Fibroblast of lung (primary cell): ENCODE data around the gene PDIA5. TPM values are rescaled to one million over a fixed set of nuclear protein-coding genes. Genes with fewer than 3 reads are reported as not detected.

Experiments used
- DNase-seq, 2 donors: peaks; one replicate each; pipeline versions ENCODE4 v3.0.0 to v3.0.0-alpha.2; 2010; ENCODE audit warnings: low read depth in 2 of 2
- H2AFZ ChIP-seq: 2 replicates; pipeline ENCODE4 v1.5.1; 2012; ENCODE audit warnings: low read length, control low read depth, inconsistent platforms
- H3K27ac ChIP-seq: 2 replicates; pipeline ENCODE4 v1.5.1; 2011; ENCODE audit warnings: low read length, control low read depth; ENCODE audit not compliant: insufficient read depth
- H3K27me3 ChIP-seq: 2 replicates; pipeline ENCODE4 v1.5.1; 2011; ENCODE audit warnings: mild to moderate bottlenecking, low read length; ENCODE audit not compliant: control insufficient read depth, insufficient read depth
- H3K36me3 ChIP-seq: 2 replicates; pipeline ENCODE4 v1.5.1; 2011; ENCODE audit warnings: low read length; ENCODE audit not compliant: control insufficient read depth, insufficient read depth
- H3K4me1 ChIP-seq: 2 replicates; pipeline ENCODE4 v1.5.1; 2011; ENCODE audit warnings: low read length; ENCODE audit not compliant: control insufficient read depth, insufficient read depth; ENCODE audit errors: extremely low read depth
- H3K4me2 ChIP-seq: 2 replicates; pipeline ENCODE4 v1.5.1; 2011; ENCODE audit warnings: low read length, control low read depth; ENCODE audit not compliant: insufficient read depth; ENCODE audit errors: extremely low read depth
- H3K4me3 ChIP-seq, 4 experiments: fragments of 200-600 bp in 1 of 4; sonication (generic) in 1 of 4; replicated peaks in 1 of 4; 2 replicates each; pipeline ENCODE4 v1.5.1; 2011 to 2016; ENCODE audit warnings: low read length in 4 of 4, low read depth in 3 of 4, mild to moderate bottlenecking in 3 of 4, control low read depth in 2 of 4, inconsistent platforms in 1 of 4, mixed read lengths in 1 of 4; ENCODE audit not compliant: insufficient read depth in 1 of 4; ENCODE audit errors: control extremely low read depth in 1 of 4
- H3K79me2 ChIP-seq: 2 replicates; pipeline ENCODE4 v1.5.1; 2012; ENCODE audit warnings: mild to moderate bottlenecking, low read length, inconsistent platforms; ENCODE audit not compliant: control insufficient read depth, insufficient read depth
- H3K9ac ChIP-seq: 2 replicates; pipeline ENCODE4 v1.5.1; 2011; ENCODE audit warnings: mild to moderate bottlenecking, low read length, control low read depth; ENCODE audit not compliant: insufficient read depth
- H3K9me3 ChIP-seq: 2 replicates; pipeline ENCODE4 v1.5.1; 2012; ENCODE audit warnings: low read depth, low read length; ENCODE audit not compliant: control insufficient read depth, insufficient read depth
- H4K20me1 ChIP-seq: 2 replicates; pipeline ENCODE4 v1.5.1; 2011; ENCODE audit warnings: low read length; ENCODE audit not compliant: control insufficient read depth, insufficient read depth; ENCODE audit errors: extremely low read depth
- CTCF ChIP-seq, 2 donors: IDR thresholded peaks in 1 of 2; conservative IDR thresholded peaks in 1 of 2; 1 replicate in 1 of 2; 2 replicates in 1 of 2; pipeline ENCODE4 v1.5.1; 2011 to 2012; ENCODE audit warnings: low read length in 2 of 2, control low read depth in 1 of 2, inconsistent platforms in 1 of 2, low read depth in 1 of 2, mild to moderate bottlenecking in 1 of 2
- EZH2 ChIP-seq: IDR thresholded peaks from 2 replicates; pipeline ENCODE4 v1.5.1; 2012; ENCODE audit warnings: low read length, control low read depth, mild to moderate bottlenecking; ENCODE audit errors: missing control alignments
- polyA plus RNA-seq, 2 donors: library from polyadenylated mRNA; depleted of rRNA in 1 of 2; stranded (reverse) in 1 of 2; unstranded in 1 of 2; fragments of >200 nt; gene quantifications; 2 replicates each; pipeline ENCODE4 v1.2.1, GENCODE V29; 2011 to 2012; ENCODE audit warnings: missing spikeins in 1 of 2
- total RNA-seq: library from RNA; depleted of rRNA; stranded (reverse); fragments of >200 nt; gene quantifications from 2 replicates; pipeline ENCODE4 v1.2.1, GENCODE V29; 2014

Gene PDIA5
- total and polyA plus RNA-seq, 2 donors (not counting 1 experiment from before 2014, with no cell fraction given) = 27.9 to 51.4 TPM

- H3K27me3 ChIP-seq = peaks cover 8% of the 10 kb centered on the region
- H3K79me2 ChIP-seq = no peaks in the 10 kb centered on the region
- H4K20me1 ChIP-seq = no peaks in the 10 kb centered on the region
- no peak for TF ChIP-seq EZH2
- H3K9me3 ChIP-seq = no peaks in the 10 kb centered on the region
- H3K27ac ChIP-seq = no peak overlapping the region
- no peak overlapping the region for H3K4me3 ChIP-seq
- DNase-seq = no peak
- H3K9ac ChIP-seq = no peak overlapping the region
- H3K4me2 ChIP-seq = no peak overlapping the region
- no peaks in the 10 kb centered on the region for H3K36me3 ChIP-seq
- no peaks in the 10 kb centered on the region for H3K4me1 ChIP-seq
- no peak overlapping the region for H2AFZ ChIP-seq
Observed at GRCh38 chr3:123055352-123055751, 11.5 kb upstream of the PDIA5 start.

GRCh38 chr3:123058505-123058904 lies 8.3 kb upstream of the PDIA5 start:
- Histone ChIP-seq H3K79me2 (no peaks in the 10 kb centered on the region), H3K4me3 (no peak overlapping the region), H3K4me1 (no peaks in the 10 kb centered on the region), H3K9me3 (no peaks in the 10 kb centered on the region), H3K4me2 (no peak overlapping the region), H3K9ac (no peak overlapping the region), H3K27ac (no peak overlapping the region), H3K27me3 (peaks cover 8% of the 10 kb centered on the region), H2AFZ (no peak overlapping the region), H4K20me1 (no peaks in the 10 kb centered on the region), H3K36me3 (no peaks in the 10 kb centered on the region)
- TF ChIP-seq CTCF (conservative IDR thresholded peaks at IDR 0.05 in 1 of 2, IDR thresholded peaks at IDR 0.05 in 1 of 2; ENCODE audit: low read depth in 1 of 2, low read length in 2 of 2) (no peak), EZH2 (no peak)
- no peak for DNase-seq

GRCh38 chr3:123060054-123060453 lies 6.8 kb upstream of the PDIA5 start:
- TF ChIP-seq CTCF (conservative IDR thresholded peaks at IDR 0.05 in 1 of 2, IDR thresholded peaks at IDR 0.05 in 1 of 2; ENCODE audit: low read depth in 1 of 2, low read length in 2 of 2) (no peak), EZH2 (no peak)
- no peaks in the 10 kb centered on the region for H3K9me3 ChIP-seq
- DNase-seq = no peak
- H2AFZ ChIP-seq = no peak overlapping the region
- no peaks in the 10 kb centered on the region for H3K36me3 ChIP-seq
- no peak overlapping the region for H3K27ac ChIP-seq
- no peaks in the 10 kb centered on the region for H3K4me1 ChIP-seq
- H3K4me2 ChIP-seq = no peak overlapping the region
- H3K27me3 ChIP-seq = peaks cover 3% of the 10 kb centered on the region
- no peak overlapping the region for H3K9ac ChIP-seq
- H4K20me1 ChIP-seq = no peaks in the 10 kb centered on the region
- H3K79me2 ChIP-seq = no peaks in the 10 kb centered on the region
- H3K4me3 ChIP-seq = no peak overlapping the region
